Measurements from ENCODE around the gene NLRP5.
"Not testable (repeated sequence)": the region's sequence is repeated elsewhere in the genome, so short reads cannot be mapped to it uniquely, and the experiment has no call there.

NLRP5 gene

DNA sequence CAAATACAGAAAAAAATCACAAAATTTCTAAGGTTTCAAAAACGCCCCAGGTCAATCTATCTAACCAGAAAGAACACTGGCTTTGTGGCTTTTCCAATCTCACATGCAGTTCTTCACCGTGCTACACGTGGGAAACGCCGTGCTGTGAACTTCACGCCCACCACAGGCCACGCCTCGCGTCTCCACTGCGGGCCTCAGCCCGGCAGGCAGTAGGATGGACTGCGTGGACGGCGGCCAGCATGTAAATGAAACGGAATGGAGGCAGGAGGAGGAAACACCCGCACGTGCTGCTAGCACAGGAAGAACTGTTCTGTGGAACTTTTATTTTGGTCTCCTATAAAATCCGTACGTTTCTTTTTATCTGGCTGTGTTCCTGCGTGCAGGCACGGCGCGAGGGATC, 110.7 kb downstream of the NLRP5 start:
- DNase-seq (ENCODE audit: extremely low spot score, insufficient read length, low read depth) (no peak), FAIRE-seq (no peak)

DNA sequence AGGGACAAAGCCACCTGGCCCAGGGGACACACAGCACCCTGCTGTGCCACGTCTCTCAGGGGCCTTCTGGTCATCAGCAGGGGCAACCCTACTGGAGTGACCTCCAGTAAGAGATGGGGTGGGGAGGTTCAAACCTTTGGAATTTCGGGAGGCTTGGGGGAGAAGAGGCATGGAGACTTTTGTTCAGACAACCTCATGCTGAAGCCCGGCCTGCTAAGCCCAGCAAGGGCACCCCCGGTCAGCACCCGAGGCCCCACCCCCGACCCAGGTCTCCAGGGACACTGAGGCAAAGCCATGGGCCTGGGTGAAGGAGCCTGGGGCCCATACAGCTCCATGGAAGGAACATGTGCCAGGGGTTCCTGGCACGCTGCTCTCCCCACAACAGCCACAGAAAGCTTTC, 111.2 kb downstream of the NLRP5 start:
- no peak for DNase-seq (ENCODE audit: extremely low spot score, insufficient read length, low read depth)
- FAIRE-seq, result no peak

DNA sequence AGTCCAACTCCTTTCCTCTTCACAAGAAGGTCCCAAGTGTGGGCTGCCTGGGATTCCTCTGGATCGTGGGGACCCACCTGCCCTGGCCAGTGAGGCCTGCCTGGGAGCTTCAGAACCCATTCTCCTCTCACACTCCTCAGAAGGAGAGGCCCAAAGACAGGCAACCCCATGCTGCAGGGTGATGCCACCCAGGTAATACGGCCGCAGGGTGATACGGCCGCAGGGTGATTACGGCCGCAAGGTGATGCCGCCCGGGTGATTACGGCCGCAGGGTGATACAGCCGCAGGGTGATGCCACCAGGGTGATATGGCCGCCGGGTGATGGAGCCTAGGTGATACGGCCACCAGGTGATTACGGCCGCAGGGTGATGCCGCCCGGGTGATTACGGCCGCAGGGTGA, 111.7 kb downstream of the NLRP5 start:
- not testable (repeated sequence) for FAIRE-seq; DNase-seq (ENCODE audit: extremely low spot score, insufficient read length, low read depth)

DNA sequence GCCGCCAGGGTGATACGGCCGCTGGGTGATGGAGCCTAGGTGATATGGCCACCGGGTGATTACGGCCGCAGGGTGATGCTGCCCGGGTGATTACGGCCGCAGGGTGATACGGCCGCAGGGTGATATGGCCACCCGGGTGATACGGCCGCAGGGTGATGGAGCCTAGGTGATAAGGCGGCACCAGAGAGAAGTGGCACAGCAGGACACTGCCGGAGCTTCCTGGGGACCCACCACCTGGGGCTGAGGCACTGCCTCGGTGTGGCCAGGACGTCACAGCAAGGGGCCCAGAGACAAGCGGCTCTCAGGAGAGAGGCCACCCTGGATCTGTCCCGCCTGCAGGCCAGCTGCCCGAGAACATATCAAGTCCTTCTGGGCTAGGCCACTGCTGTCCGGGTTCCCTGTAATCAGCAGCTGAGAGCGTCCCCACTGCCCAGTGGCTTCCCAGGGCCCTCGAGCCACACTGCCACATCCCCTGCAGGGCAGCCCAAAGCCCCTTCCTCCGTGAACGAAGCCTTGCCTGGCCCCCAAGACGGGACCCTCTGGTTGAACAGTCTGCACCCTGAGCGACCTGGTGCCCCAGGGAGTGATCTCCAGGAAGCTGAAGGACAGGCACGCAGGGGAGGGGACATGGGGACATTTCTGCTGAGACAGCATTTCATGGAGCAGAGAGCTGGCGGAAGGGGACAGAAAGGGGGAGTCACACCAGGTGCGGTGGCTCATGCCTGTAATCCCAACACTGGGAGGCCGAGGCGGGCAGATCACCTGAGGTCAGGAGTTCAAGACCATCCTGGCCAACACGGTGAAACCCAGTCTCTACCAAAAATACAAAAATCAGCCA, 112.4 kb downstream of the NLRP5 start:
- no peak for DNase-seq (ENCODE audit: extremely low spot score, insufficient read length, low read depth)
- FAIRE-seq, result no peak

DNA sequence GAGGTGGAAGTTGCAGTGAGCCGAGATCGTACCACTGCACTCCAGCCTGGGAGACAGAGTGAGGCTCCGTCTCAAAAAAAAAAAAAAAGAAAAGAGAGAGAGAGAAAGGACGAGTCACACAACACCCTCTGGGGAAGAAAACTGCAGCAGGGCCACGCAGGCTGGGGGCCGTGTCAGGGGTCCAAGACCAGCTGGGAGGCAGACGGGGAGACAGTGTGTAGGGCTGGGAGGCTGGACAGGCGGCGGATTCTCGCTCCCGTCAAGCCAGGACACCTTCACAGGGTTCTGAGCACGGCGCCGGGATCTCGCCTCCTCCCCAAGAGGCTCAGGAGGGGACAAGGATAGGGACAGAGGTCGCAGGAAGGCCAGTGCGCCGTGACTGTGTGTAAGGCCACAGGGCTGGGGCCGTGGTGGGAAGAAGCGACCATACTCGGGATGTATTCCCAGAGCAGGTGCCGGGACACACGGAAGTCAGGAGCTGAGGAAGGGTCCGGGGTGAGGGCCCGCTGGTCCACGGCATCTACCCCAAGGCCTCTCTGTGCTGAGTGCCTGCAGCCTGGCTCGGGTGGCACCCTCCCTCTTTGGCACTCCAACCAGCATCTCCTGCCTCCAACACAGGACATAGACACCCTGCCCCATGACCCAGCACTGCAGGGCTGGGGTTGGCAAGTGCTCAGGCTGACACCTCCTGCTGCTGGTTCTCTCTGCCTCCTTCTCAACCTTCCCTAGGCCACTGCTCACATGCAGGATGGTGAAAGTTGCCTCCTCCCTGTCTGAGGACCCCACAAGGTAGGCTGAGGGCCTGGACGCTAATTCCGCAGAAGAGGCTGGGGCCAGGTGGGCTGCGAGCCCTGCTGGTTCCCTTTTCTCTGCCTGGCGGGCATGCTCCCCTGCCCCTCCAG, 113.3 kb downstream of the NLRP5 start:
- DNase-seq (ENCODE audit: extremely low spot score, insufficient read length, low read depth), result no peak
- FAIRE-seq, result no peak

DNA sequence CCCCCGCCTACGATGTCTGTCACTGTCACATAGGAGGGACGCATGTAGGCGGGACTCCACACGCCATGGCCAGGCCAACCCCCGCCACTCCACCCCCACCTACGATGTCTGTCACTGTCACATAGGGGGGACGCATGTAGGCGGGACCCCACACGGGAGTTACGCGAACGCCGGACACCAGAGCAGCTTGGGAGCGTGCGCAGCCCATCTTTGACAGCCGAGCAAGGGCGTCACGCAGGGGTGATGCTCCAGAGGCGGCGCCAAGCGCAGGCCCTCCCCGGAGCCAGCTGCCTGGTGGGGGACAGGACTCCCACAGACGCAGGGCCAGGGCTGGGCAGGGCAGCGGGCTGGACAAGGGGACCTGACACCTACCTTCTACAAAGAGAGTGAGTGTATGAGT, 114.5 kb downstream of the NLRP5 start:
- FAIRE-seq (no peak), DNase-seq (ENCODE audit: extremely low spot score, insufficient read length, low read depth) (no peak)

DNA sequence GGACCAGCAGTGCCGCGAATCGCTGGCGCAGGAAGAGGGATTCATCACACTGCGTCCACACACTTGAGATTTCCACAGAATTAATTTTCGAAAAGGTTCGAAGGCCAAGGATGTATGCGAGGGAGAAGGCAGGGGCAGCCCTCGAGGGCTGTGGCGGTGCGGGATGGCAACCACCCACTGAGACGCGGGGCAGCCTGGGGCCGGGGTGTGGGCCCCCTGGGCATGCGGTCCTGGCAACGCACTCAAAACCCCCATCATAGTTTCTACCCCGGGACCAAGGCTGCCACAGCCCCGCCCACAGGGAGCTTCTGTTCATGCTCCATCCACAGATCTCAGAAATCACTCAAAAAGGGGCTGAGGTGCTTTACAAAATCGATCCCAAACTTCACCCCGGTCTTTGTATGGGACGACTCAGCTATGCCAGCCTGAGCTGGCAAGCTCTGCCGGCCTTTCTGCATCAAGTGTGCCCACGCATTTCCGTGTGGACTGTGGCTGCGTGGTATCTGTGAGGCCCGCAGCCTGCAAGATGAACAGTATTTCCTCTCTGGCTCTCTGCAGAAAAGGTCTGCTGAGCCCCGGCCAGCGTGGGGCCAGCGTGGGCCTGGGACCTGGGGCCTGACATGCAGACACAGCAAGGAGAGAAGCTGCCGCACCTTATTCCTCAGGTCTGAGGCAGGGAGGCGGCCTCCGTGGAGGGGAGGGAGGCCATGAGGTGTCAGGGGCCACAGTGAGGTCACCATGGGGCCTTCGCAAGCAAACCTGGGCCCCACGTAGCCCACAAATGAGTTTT, 115.4 kb downstream of the NLRP5 start:
- DNase-seq (ENCODE audit: extremely low spot score, insufficient read length, low read depth), result no peak
- FAIRE-seq, result no peak

DNA sequence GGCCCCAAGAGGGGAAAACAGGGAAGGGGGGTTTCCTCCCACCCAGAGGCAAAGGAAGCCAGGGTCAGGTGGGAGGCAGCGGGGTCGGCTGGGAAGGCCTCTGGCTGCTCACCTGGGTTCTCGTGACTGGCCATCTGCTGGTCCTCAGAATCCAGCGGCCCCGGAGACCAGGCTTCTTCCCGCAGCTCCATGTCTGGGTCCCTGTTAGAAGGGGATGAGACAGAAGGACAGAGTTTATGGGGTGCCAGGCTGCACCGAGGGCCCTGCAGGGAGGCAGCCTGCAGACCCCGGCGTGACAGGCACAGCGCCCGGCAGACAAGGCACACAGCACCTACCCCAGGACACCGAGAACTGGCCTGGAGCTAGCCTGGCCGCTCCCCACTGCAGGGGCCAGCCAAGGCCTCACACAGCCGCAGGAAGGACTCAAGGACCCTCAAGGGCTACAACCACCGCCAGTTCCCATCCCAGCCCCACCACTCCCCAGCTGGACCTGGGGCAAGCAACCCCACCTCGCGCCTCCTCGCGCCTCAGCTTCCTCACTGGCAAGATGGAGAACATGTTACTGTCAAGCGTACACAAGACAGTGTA, 116.5 kb downstream of the NLRP5 start:
- no peak for FAIRE-seq

DNA sequence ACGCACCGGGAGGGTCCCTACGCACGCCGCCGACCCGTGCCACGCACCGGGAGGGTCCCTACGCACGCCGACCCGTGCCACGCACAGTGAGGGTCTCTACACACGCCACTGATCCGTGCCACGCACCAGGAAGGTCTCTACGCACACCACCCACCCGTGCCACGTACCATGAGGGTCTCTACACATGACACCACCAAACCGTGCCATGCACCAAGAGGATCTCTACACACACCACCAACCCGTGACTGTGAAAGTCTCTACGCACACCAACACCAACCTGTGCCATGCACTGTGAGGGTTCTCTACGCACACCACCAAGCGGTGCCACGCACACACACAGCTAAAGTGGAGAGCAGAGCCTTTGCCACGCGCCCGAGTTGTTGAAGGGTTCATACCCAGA, 117.8 kb downstream of the NLRP5 start:
- FAIRE-seq, result no peak
- DNase-seq (ENCODE audit: extremely low spot score, insufficient read length, low read depth), result no peak

More for the DNA sequence above, 116.5 kb downstream of the NLRP5 start:
- no peak for DNase-seq (ENCODE audit: extremely low spot score, insufficient read length, low read depth)

DNA sequence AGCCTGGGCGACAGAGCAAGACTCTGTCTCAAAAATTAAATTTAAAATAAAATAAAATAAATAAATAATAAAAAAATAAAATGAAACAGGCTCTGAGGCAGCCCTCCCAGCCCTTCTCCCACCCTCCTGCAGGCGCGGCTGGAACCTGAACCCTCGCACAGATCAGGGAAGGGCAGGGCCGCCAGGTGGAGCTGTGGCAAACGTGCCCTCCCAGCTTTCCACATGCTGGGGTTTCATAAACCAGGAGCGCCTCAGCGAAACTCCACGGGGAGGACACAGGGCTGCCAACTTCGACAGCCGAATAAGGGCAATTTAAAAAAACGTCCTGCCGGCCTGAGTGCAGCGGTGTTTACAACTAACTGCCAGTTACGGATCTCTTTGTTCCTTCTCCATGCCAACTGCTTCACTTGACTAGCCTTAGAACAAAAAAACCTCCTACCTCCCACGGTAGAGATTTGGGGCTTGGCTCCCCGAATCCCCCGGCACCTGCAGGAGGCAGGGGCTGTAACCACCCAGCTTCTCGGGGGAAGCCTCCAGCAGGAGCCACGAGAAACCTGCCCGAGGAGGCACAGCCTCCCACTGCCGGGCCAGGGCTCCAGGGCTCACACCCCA, 118.6 kb downstream of the NLRP5 start:
- DNase-seq (ENCODE audit: extremely low spot score, insufficient read length, low read depth), result no peak
- no peak for FAIRE-seq

DNA sequence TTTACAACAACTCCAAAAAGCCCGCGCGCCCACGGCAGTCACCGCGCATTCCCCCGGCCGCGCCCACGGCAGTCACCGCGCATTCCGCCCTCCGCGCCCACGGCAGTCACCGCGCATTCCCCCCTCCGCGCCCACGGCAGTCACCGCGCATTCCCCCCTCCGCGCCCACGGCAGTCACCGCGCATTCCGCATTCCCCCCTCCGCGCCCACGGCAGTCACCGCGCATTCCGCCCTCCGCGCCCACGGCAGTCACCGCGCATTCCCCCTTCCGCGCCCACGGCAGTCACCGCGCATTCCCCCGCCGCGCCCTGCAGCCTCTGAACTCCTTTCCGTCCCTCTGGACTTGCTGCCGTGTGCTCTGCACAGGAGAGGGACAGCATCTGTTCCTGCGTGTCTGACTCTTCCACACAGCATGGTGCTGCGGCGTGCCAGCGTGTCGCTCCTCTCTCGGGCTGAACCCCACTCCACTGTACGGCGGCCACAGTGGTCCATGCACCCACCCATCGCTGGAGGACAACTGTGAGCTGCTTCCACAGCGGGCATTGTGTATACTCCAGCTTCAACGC, 119.3 kb downstream of the NLRP5 start:
- not testable (repeated sequence) for DNase-seq (ENCODE audit: extremely low spot score, insufficient read length, low read depth); FAIRE-seq

DNA sequence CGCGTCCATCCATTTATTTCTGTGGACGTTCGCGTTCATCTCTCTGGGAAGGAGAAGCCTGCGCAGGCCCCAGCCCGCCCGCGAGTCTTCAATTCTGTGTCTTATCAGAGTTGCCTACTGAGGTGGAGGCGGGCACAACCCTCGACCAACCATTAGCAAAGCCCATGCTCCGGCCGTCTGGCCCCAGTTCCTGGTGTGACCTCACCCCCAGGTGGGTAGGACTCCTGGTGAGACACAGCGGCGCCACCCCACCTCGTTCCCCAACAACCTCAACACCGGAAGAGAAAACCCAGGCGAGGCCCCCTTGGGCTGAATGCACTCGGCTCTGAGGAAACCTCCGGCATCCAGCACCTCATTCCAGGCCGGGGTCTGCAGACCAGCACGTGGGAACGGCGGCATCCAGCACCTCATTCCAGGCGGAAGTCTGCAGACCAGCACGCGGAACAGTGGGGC, 119.8 kb downstream of the NLRP5 start:
- DNase-seq (ENCODE audit: extremely low spot score, insufficient read length, low read depth), result no peak

DNA sequence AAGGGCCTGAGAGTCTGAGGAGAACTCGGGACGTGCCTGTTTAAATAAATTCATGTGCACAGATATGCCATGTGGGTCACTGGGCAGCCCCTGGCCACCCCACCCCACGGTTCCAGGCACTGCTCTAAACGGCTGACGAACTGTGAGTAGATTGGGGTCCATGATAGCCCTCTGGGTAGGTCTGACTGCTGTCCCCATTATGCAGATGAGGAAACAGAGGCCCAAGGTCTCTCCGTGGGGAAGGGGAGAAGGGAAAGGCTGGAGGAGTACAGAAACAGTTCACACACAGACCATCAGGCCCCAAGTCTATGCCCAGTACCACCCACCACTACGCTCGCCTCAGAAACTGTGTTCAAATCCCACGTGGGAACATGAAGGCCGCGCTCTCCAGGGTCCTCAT, 120.4 kb downstream of the NLRP5 start:
- FAIRE-seq, result no peak
- no peak for DNase-seq (ENCODE audit: extremely low spot score, insufficient read length, low read depth)

More for the DNA sequence above, 119.8 kb downstream of the NLRP5 start:
- no peak for FAIRE-seq

DNA sequence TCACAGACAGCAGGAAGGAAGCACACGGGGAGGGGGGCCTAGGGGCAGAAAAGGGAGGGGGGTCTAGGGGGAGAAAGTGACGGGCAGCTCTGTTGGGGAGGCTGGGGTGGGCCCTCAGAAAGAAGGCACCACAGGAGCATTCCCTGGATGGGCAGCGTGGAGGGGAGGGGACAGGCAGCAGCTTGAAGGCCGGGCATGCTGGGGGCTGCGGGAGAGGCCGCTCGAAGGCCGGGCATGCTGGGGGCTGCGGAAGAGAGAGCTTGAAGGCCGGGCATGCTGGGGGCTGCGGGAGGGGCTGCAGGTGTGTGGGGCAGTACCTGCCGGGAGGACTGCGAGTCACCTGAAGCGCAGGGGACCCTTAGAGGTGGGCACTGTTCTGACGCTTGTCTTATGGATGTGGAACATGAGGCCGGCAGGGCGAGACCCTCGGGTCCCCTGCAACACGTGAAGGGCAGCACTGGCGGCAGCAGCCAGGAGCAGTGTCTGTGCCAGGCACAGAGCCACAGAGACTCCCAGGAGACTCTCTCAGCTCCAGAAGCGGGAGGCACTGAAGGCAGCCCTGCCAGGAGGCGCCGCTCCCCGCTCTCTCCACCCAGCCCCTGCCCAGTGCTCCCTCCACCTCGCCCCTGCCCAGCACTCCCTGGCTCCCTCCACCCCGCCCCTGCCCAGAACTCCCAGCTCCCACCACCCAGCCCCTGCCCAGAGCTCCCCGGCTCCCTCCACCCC, 121.2 kb downstream of the NLRP5 start:
- no peak for FAIRE-seq

DNA sequence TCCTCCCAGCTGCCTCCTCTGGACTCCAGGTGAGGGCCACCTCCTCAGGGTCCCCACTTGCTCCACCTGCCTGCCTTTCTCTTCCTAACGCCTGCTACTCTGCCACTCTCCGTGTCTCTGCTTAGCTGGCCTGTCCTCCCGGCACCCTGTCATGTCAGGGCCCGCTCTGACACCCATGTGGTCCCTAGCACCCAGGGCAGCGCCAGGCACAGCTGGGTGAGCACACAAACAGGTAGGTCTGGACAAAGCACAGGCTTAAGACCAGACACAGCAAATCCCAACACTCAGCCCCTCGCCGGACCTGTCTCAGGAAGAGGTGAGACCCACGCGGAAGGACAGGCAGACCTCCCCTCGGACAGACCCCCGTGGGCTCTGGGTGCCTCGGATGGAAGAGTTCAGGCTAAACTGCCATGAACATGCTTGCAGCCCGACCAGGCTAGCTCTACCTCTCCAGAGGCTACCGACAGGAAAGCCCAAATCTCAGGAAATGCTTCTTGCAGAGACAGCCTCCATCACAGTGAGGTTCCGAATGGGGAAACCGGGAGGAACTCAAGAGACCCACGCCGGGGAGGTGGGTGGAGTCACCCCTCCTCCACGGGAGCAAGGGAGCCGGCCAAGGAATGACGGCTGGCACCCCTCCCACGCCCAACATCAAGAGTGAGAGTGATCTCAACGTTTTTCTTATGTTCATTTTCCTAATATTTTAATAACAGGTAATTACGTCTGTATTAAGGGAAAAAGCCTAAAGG, 122.0 kb downstream of the NLRP5 start:
- FAIRE-seq (no peak), DNase-seq (ENCODE audit: extremely low spot score, insufficient read length, low read depth) (no peak)

More for the DNA sequence above, 121.2 kb downstream of the NLRP5 start:
- DNase-seq (ENCODE audit: extremely low spot score, insufficient read length, low read depth), result no peak

DNA sequence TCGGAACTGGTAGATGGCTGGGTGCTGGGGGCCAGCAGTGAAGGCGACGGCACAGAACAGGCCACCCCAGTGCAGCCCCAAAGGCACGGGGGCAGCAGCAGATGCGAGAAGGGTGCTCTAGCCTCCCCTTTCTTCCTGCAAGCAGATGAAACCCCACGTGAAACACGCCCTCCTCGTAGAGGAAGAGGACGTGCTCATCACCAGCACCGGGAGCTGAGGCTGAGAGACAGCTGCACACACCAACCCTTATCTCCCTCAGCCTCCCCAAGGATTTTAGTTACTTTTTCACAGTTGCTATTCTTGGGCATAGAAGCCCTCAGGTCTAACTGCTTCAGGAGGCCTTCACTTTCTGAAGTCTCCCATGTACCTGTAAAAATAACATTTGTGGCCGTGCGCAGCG, 122.7 kb downstream of the NLRP5 start:
- FAIRE-seq, result no peak
- no peak for DNase-seq (ENCODE audit: extremely low spot score, insufficient read length, low read depth)

DNA sequence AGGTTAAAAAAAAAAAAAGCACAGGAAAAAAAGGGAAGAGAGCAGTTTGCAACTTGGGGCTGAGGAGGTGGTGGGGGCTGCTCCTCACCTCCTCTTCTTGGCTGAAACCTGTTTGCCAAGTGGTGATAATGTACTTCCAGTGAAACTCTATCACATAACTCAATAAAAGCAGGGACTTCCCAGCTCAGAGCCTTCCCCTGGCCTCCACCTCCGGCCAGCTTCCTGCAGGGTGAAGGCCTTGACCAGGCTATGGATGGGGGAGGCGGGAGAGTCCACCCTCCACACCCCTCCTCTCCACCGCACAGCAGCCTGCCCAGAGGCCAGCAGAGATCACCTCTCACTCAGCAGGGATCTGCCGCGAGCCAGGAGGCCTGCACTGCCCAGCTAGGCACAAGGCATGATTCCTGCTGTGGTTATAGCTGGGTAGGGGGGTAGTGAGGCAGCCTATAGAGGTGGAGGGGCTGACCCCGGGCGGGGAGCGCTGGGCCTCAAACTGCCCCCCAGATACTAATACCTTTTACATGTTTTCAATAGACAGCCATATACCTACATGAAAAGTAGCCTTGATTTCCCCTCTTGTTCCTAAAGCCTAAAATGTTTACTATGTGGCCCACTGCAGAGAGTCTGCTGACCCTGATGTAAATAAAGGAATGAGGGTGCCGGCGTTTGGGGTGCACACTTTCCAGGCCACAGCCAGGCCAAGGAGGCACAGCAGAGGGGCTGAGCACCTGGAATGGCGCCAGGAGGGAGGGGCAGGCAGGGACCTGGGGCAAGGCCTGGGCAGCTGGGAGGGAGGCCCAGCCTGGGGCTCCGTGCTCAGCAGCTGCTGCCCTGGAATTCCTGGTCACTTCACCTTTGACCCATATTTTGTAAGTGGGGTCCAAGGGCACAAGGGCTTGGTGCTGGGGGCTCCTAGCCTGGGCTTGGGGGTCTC, 124.2 kb downstream of the NLRP5 start:
- no peak for DNase-seq (ENCODE audit: extremely low spot score, insufficient read length, low read depth)
- no peak for FAIRE-seq
